Activated T-helper 9 cell treated with anti-CD3 and anti-CD28 coated beads, Interleukin-2, amount 50 U/mL, for 16 hours (primary cell): ENCODE measurements around the gene MSANTD2.

Experiments used
- DNase-seq: peaks from one replicate; pipeline ENCODE4 v3.0.0-alpha.2; 2020; ENCODE audit warnings: low read depth

Gene MSANTD2

GRCh38 chr11:124732230-124732629 is 68.0 kb downstream of the MSANTD2 start:
- DNase-seq: no peak

DNA sequence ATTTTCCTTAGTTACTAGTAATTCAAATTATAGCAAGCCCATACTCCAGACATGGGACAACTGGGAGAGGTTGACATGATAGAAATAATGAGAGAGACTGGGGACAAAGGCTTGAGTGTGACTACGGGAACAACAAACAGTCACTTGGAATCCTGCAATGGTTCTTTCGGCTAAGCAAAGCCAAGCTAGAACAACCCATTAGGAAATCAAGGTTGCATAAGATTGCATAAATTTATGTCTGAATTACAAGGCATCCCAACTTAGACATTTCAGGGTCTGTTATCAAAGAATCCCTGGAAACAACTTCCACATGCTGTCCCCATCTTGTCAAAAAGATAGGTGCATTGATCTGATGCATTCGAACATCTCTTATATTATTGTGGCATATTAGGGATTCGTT is 70.6 kb downstream of the MSANTD2 start:
- DNase-seq: no peak

DNA sequence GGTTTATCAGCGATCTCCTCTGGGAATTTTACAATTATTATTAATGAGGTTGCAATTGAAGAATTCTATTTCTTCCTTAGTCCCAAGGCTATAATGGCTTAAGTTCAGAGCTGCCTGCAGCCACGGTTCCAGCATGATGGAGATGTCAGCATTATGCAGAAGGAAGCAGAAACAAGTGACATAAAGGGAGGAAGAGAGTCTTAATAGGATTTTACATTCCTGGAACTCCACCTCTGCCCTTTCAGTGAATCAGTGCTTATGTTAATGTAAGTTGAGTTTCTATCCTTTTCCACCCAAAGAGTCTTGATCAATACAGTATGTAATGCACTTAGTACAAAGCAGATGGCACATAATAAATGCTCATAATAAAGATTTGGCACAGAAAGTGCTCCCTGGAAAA is 72.1 kb downstream of the MSANTD2 start:
- DNase-seq: no peak

- DNase-seq: no peak
These were observed 72.7 kb downstream of the MSANTD2 start for GRCh38 chr11:124727474-124727873.

GRCh38 chr11:124725719-124726105 is 74.5 kb downstream of the MSANTD2 start:
- no peak for DNase-seq

DNA sequence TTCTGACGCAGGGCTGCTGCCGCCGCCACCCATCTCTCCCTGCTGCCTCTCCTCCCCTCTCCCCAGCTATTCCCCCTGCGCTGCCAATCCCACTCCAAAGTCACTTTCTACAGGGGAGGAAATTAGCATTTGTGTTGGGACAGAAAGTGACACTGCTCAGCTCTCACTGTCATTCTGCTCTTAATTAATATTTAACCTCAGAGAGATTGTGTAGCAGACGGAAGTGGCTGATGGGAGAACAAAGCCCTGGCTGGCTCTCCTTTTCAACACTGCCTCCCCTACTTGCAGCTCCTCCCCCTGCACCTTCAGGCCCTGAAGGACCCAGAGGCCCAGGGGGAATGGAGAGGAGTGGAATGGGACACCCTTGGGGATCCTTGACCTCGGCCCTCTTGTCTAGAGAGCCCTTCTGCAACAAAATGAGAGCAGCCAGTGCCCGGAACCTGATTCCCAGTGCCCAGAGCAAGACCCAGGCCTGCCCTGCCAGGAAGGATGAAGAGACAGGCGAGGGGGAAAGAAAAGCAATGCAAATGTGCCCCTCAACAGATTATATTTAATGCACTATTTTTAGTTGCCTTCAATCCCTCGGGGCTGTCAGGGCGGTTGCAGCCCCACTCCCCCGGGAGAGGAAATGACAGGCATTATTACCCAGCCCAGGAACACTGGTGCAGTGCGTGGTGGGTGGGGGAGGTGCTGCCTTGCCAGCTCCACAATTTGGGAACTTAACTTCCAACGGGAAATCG is 75.1 kb downstream of the MSANTD2 start:
- DNase-seq: no peak

GRCh38 chr11:124722176-124722575 is 78.0 kb downstream of the MSANTD2 start:
- no peak for DNase-seq

- DNase-seq: no peak
These were observed 80.7 kb downstream of the MSANTD2 start for GRCh38 chr11:124719534-124719933.

GRCh38 chr11:124718801-124719200 is 81.4 kb downstream of the MSANTD2 start:
- DNase-seq: no peak

GRCh38 chr11:124717786-124718651 is 82.2 kb downstream of the MSANTD2 start:
- DNase-seq: no peak

DNA sequence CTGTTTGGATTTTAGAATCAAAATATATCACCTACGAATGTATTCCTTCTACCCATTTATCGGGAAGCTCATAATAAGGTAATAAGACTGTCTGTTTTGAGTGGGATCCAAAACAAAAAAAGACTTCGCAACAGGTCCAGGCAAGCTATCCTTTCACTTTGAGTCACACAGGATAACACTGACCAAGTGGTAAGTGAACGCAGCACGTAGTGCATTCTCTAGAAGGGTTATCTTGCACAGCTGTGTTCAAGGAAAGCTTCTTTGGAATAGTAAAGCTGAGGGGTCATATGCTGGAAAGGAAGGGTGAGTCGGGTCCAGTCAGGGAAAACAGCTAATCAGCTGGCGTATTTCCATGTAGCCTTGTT is 82.8 kb downstream of the MSANTD2 start:
- no peak for DNase-seq

DNA sequence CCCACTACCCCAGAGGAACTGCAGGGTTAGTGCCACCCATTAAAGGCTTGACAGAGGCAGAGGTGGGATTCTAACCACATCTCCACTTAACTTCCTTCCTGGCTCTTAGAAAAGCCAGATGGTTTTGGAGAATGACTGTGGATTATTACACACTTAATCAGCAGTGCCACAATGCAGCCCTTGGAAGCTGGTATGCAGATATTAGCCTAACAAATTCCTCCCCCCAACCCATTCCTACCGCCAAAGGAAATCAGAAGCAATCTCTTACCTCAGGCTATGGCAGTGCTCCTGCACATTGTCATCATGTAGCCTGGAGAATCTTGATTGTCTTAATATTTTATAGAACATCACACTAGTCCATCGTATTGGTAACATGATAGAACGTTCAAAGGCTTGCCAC is 83.6 kb downstream of the MSANTD2 start:
- DNase-seq: no peak
